Measurements from ENCODE around the gene NABP2.
"Not testable (repeated sequence)": the region's sequence is repeated elsewhere in the genome, so short reads cannot be mapped to it uniquely, and the experiment has no call there.

The NABP2 gene

GRCh38 chr12:56267443-56268071 is 43.4 kb downstream of the NABP2 start:
- DNase-seq (ENCODE audit: extremely low read depth in 1 of 2, low read depth in 1 of 2) = no peak

GRCh38 chr12:56271031-56271430 is 46.9 kb downstream of the NABP2 start:
- no peak for DNase-seq (ENCODE audit: extremely low read depth in 1 of 2, low read depth in 1 of 2)

- DNase-seq (ENCODE audit: extremely low read depth in 1 of 2, low read depth in 1 of 2) = not testable (repeated sequence)
These were observed 48.3 kb downstream of the NABP2 start for GRCh38 chr12:56272468-56272867.

- no peak for DNase-seq (ENCODE audit: extremely low read depth in 1 of 2, low read depth in 1 of 2)
These were observed 50.2 kb downstream of the NABP2 start for GRCh38 chr12:56274299-56274698.

GRCh38 chr12:56278905-56279304 is 54.8 kb downstream of the NABP2 start:
- DNase-seq (ENCODE audit: extremely low read depth in 1 of 2, low read depth in 1 of 2) = no peak

All from activated CD8-positive, alpha-beta memory T cell treated with anti-CD3 and anti-CD28 coated beads for 1 hour (primary cell).